HG03108 (cell line): Measurements from ENCODE around the gene SYNRG.
"Not testable (repeated sequence)": the region's sequence is repeated elsewhere in the genome, so short reads cannot be mapped to it uniquely, and the experiment has no call there.

Experiments used
- ATAC-seq: cut with Tn5 transposase; IDR thresholded peaks from one replicate; pipeline ENCODE4 v1.9.1; 2021; ENCODE audit warnings: moderate library complexity; ENCODE audit not compliant: unreplicated experiment

Gene SYNRG, protein sequence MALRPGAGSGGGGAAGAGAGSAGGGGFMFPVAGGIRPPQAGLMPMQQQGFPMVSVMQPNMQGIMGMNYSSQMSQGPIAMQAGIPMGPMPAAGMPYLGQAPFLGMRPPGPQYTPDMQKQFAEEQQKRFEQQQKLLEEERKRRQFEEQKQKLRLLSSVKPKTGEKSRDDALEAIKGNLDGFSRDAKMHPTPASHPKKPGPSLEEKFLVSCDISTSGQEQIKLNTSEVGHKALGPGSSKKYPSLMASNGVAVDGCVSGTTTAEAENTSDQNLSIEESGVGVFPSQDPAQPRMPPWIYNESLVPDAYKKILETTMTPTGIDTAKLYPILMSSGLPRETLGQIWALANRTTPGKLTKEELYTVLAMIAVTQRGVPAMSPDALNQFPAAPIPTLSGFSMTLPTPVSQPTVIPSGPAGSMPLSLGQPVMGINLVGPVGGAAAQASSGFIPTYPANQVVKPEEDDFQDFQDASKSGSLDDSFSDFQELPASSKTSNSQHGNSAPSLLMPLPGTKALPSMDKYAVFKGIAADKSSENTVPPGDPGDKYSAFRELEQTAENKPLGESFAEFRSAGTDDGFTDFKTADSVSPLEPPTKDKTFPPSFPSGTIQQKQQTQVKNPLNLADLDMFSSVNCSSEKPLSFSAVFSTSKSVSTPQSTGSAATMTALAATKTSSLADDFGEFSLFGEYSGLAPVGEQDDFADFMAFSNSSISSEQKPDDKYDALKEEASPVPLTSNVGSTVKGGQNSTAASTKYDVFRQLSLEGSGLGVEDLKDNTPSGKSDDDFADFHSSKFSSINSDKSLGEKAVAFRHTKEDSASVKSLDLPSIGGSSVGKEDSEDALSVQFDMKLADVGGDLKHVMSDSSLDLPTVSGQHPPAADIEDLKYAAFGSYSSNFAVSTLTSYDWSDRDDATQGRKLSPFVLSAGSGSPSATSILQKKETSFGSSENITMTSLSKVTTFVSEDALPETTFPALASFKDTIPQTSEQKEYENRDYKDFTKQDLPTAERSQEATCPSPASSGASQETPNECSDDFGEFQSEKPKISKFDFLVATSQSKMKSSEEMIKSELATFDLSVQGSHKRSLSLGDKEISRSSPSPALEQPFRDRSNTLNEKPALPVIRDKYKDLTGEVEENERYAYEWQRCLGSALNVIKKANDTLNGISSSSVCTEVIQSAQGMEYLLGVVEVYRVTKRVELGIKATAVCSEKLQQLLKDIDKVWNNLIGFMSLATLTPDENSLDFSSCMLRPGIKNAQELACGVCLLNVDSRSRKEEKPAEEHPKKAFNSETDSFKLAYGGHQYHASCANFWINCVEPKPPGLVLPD (N-terminal part only)

DNA sequence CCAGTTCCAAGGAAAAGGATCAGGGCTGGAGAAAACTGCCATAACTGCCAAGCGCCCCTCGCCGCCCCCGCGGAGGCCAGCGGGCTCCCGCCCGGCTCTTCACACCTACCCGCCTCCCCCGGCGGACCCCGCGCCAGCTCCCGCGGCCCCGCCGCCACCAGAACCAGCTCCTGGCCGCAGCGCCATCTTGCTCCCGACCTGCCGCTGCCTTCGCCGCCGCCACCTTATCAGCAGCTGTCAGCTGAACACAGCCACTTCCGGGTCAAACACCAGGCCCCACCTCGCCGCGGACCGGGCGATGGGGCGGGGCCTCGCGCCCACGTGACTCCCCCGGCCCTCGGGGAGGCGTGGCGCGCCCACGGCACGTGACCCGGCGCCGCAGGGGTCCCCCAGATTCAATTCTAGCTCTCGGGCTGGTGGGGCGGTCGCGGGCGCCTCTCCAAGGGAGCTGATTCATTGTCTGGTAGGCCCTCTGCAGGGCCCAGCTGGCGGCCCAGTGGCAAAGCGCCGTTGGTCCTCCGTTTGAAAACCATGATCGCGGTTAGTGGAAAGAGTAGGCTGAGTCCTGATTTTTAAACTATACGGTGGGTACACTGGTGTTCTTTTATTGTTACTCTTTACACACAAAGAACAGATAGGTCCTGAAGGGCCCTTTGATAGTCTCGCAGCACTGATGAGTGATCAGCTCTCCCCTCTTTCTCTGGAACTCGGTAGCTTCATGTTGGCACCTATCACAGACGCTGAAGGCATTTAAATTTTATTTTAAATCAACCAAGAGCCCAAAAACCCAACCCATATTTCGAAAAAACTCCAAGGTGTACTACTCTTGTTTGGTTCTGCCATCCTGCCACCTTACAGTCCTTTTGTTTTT lies at the start of gene SYNRG:
Gene SYNRG, minus strand, starts transcription at position 249 of the 871 bp plus-strand sequence. Its CDS starts 63 bp downstream, at position 186.
- ATAC-seq, result peak; percentile 82

DNA sequence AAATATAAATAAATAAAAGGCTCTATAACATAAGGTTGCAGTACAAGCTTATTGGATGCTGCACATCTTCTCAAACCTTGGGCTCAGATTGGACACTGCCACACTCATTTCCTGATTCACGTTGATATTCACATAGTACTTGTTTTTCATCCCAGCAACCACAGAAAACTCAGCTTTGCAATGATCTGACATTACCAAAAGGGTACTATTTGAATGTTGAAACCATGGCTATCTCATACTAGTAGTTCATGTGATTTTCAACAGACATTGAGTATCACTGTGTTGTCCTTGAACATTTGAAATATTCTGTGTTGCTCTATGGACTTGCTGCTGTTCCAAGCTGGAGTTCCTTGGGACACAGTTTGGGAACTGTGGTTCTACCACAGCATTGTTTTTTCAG lies 48.0 kb upstream of the SYNRG start:
- ATAC-seq, result no peak

DNA sequence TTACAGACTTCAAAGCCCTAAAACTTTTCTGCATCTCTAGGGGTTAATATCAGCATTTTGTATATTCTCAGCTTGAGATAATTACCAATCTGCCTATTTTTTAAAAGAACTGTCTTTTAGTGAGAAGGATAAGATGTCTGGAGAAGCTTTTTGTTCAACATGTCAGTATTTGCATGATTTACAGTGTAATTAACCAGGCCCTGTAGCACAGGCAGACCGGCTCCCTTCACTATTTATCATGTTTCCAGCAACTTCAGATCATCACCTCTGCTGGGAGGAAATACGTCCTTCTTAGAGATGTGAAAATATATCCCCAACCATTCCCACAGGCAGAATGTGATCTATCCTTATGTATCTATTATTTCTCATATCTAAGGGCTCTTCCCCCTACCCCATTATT lies 42.6 kb upstream of the SYNRG start:
- no peak for ATAC-seq

DNA sequence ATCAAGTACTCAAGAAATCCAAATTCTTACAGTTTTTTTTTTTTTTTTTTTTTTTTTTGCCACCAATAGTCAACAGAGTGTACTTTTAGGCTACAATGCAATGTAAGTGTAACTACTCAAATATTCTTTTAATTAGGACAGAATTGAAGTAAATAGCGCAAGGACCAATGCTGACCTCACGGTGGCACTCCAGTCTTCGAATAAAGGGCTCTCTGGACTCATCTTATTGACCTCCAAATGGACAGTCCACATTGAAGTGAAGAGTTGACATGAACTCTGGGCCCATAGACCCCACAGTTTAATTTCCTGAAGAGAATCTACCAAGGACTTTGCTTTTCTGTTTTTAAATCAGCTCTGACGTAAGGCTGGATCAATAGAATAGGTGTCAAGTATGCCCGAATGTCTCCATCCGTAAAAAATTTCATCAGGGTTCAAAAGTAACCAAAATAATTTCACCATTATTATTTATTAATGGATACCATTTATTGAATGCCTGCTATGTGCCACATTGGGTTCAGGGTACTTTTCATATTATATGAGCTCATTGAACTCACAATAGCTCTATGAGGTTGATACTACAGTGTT lies 41.3 kb upstream of the SYNRG start:
- no peak for ATAC-seq

DNA sequence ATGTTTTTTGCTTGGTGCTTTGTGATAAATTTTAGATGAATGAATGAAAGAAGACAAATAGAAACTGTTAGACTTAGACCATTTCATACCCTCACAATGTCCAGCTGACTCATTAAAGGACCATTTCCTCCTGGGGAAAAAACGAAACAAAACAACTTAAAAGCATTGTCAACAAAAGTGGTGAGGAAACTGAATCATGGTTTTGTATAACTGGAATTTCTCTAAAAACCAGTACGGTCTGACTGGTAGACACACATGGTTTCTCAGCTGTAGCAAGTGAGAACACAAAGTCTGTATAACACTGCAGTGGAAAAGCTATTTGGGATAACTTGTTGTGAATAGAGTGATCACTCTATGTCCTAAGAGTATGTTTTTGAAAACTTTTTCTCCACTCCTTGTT lies 39.3 kb upstream of the SYNRG start:
- ATAC-seq, result no peak

DNA sequence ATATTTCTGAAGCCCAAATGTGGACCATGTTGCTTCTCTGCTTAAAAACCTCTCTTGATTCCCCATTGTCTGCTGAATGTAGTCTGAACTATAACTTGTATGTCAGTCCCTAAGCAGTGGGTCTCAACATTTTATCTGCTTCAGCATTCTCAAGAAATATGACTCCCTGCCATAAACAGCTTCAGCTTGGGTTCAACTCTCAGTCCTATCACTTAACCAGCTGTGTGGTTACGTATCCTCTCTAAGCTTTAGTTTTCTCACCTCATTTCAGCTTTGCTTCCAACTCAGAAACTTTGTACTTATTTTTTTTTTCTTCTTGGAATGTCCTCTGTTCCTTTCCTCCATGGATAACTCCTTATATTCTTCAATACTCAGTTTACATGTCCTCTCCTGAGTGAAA lies 38.6 kb upstream of the SYNRG start:
- ATAC-seq, result no peak

DNA sequence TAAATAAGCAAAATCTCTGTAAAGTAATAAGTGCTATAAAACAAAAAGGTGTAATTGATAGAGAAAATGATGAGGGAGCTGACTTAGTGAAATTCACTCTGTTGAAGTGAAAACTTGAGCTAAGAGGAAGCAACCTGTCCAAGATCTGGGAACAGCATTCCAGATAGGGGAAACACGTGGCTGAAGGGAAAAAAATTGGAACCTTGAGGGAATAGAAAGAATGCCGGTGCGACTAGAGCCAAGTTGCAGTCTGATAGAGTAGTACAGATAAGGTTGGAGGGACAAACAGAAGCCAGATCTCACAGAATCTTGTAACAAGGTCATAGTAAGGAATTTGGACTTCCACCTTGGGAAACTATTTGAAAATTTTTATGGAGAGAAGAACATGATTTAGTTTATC lies 34.7 kb upstream of the SYNRG start:
- no peak for ATAC-seq

DNA sequence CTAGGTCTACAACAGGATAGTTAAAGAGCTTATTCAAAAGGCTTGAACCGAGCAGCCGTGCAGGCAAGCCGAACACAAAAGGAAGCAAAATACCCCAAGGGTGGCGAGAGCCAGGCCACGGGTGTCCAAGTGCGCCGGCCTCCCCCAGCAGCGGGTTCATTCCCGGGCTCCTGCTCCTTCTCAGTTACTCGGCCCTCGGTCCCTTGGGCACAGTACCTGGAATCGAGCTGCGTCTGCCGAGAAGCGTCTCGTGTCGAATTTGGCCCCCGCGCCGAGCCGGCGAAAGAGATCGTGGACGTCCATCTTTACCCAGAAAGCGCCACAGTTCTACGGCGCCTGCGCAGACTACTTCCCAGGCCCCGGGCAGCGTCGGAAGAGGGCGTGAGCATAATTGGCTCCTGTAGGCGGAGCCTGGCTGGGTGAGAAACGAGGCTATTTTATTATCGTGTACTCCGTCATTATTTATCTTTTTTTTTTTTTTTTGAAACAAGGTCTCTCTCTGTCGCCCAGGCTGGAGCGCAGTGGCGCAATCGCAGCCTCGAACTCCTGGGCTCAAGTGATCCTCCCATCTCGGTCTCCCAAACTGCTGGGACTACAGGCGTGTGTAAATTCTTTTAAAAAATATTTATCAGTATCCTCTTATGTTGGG lies 34.0 kb upstream of the SYNRG start, which contains the start of gene DDX52:
Gene DDX52, minus strand, starts transcription at position 329 of the 649 bp plus-strand sequence. Its CDS starts 26 bp downstream, at position 303.
- peak; percentile 94 for ATAC-seq

DNA sequence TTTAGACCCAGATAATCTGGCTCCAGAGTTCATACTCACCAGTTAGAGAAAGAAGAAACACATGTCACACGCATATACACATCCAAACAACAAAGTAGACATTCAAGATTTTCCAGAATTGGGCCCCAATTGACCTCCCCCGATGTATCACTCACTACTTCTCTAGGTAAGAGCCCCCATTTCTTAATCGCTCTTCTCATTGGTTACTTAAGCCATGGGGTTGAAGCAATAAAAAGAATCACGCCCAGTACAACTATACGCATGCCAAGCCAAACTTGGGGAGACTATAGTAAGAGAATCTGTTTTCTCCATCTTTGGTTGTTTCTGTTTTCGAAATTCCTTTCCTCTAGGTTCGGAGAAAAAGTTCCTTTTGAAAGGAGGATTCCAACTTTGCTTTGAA lies 33.5 kb upstream of the SYNRG start:
- ATAC-seq, result no peak

DNA sequence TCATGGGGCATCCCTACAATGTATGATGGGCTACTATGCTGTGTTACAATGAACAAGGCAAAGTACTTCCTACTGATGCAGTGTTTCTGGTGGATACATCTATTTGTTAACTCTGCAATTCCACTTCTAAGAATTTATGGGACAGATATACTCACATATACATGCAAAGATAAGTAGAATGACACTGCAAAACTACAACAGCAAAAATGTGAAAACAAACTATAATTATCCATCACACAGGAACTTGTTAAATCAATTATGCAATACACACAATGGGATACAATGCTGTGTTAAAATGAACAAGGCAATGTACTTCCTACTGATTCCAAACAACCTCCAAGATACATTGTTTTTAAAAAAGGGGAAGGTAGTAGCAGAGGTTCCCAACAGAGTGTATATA lies 30.8 kb upstream of the SYNRG start:
- ATAC-seq, result no peak

DNA sequence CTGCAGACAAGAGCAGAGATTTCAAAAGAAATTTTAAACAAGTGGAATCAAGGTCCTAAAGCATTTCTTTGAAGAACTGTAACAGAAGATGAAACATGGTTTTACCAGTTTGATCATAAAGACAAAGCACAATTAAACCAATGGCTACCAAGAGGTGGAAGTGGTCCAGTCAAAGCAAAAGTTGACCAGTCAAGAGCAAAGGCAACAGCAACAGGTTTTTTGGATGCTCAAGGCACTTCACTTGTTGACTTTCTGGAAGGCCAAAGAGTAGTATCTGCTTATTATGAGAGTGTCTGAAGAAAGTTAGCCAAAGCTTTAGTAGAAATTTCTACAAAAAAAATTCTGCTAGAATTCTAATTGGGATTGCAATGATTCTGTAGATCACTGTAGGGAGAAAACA lies 28.7 kb upstream of the SYNRG start:
- ATAC-seq, result no peak

DNA sequence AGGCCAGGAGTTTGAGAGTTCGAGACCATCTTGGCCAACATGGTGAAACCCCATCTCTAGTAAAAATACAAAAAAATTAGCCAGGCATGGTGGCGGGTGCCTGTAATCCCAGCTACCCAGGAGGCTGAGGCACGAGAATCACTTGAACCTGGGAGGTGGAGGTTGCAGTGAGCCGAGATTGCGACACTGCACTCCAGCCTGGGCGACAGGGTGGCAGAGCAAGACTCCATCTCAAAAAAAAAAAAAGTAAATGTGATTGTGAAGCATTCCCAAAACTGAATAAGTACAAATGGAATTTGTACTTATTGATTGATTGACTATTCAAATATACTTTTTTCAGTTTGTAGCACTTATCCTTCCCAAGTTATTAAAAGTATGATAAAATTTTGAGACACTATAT lies 7.2 kb upstream of the SYNRG start:
- not testable (repeated sequence) for ATAC-seq

DNA sequence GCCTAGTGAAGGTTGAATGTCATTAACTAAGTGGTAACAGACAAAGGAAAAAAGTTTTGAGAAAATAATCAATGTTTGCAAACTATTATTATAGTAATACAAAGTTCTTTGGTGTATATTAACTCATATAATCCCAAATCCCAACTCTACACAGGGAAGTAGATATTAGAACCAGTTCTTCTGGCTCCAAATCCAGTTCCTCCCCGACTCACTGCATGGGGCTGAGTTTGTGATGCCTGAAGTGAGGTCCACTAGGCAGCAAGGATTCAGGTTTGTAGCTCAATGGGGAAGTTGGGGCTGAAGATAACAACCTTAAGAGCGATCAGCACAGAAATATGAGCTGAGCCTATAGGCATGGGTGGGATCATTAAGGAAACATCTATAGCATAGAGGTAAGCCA lies 5.6 kb upstream of the SYNRG start:
- no peak for ATAC-seq

DNA sequence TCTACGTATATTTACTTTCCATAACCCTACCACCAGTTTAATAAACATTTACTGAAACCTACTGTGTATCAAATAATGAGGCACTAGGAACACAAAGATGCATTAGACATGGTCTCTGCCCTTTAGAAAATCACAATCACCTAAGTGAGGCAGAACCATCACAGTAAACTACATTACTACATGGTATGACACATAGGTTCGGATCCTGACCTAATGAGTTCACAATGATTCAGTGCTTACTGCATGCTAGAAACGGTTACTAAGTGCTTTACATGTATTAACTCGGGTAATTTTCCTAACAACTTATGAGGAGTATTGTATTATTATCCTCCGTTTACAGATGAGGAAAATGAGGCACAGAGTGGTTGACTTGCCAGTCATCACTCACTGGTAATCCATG lies 5.2 kb upstream of the SYNRG start:
- ATAC-seq, result no peak

DNA sequence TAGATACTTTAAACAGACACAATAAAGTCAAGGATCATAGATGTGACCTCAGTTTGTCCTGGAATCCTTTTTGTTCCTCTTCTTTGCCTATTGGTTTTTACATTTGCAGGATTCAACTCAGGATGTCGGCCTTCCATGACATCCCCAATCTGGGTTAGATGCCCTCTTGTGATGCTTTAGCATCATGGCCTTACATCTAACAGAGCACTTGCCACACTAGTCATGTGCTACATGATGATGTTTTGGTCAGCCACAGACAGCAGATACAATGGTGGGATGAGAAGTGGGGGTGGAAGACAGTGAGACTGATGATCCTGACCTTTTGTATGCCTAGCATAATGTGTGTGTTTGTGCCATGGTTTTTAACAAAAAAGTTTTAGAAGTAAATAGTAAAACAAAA lies 1.8 kb upstream of the SYNRG start:
- ATAC-seq, result no peak

DNA sequence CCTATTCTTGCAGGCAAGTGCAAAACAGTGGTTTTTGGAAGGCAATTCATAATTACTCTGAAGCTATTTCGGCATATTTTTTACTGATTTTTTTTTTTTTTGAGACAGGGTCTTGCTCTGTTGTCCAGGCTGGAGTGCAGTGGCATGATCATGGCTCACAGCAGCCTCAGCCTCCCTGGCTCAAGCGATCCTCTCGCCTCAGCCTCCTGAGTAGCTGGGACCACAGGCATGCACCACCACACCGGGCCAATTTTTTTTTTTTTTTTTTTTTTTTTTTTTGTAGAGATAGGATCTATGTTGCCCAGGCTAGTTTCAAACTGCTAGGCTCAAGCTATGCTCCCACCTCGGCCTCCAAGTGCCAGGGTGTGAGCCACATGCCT lies 813 bp upstream of the SYNRG start:
- not testable (repeated sequence) for ATAC-seq

DNA sequence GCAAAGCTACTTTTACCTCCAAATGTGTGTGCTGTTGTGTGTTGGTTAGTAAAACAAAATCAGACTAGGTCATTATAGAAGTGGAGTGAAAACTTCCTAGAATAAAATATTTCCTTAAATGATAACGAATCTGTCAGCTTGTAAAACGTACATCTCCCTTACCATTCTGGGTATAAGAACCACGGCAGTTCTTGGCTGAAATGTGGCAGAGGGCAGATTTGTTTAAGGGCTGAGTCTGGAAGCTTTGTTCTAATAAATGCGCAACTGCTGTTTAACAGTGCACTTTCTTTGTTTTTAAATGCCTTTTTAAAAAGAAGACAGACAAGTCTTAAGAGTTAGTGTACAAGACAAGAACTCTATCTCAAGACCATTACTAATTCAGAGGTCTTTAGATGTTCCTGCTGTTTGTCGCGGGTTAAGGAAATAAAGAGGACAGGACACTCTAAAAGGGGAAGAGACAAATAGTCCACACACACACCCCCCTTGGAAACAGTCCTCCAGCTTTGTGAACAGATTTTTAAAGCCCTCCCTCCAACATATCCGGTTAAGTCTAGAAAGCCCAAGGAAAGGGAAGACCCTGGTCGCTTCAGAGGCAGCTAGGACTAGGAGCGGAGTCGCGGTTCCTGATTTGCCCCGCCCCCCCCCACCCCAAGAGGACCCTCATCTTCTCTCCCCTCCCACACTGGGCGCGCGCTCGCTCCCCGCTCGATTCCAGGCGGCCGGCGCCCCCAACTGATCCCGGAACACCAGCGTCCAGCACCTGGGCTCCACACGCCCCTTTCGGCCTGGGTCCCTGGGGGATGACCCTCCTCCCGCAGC lies 658 bp downstream of the SYNRG start:
- ATAC-seq, result peak; percentile 8

DNA sequence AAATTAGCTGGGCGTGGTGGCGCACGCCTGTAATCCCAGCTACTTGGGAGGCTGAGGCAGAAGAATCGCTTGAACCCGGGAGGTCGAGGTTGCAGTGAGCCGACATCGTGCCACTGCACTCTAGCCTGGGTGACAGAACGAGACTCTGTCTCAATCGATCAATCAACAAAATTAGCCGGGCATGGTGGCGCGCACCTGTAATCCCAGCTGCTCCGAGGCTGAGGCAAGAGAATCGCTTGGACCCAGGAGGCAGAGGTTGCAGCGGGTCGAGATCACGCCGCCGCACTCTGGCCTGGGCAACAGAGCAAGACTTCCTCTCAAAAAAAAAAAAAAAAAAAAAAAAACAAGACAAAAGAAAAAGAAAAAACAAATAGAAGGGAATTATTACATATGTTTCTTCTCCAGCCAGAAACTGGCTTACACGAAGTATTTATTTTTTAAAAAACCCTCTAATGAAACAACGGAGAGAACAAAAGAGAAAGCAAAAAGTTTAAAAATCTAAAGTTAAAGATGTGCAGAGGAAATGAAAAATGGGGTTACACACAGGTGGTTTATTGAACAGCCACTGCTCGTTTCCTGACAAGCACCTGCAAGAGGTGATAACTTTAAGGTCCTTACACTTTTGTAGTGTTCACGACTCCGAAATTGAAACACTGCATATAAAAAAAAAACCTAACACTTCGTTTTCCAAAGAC lies 1.4 kb downstream of the SYNRG start:
- ATAC-seq, result no peak
